Measurements from ENCODE around the gene UBAC1.

UBAC1 gene

GRCh38 chr9:135961277-135961715 lies at the start of gene UBAC1:
TSS of gene UBAC1 (minus strand) at chr9:135961373. CDS start at chr9:135961162, 211 bp downstream.
- DNase-seq, result peak; percentile 96

DNA sequence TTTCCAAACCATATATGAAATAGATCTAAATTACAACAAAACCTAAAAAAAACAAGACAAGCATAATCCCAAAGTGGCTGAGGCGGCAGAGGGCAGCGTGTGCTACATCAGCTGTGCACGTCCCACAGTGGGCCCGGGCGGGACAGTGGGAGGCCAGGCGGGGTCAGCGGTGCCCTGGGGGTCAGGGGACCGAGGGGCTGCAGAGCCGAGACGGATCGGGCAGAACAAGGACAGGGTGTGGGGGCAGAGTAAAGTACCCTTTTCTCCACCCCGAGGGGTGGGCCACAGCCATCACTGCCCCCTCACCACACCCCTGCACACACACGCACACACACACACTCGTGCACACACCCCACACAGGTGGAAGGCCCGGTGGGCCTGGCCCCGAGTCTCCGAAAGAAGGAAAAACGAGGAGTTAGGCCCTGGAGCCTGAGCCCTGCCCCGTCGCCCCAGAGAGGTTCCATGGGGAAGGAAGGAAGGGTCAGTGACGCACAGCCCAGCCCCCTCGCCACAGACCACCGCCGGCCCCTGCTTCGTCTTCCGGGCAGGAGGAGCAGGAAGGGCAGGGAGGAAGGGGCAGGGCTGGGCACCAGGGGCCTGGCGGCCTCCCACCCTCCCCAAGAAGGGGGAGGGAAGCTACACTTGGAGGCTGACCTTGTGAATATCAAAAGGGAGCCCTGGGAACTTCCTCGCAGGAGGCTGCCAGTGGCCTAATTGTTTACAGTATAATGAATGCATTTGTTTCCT lies 49.6 kb upstream of the UBAC1 start:
- no peak for DNase-seq

- no peak for DNase-seq
Observed at GRCh38 chr9:136010176-136010575, 49.0 kb upstream of the UBAC1 start.

GRCh38 chr9:136009516-136009915 lies 48.3 kb upstream of the UBAC1 start:
- no peak for DNase-seq

- no peak for DNase-seq
Observed at GRCh38 chr9:136008693-136008997, 47.5 kb upstream of the UBAC1 start.

GRCh38 chr9:136007934-136008692 lies 46.9 kb upstream of the UBAC1 start:
- no peak for DNase-seq

GRCh38 chr9:136007276-136007933 lies 46.2 kb upstream of the UBAC1 start:
- no peak for DNase-seq

DNA sequence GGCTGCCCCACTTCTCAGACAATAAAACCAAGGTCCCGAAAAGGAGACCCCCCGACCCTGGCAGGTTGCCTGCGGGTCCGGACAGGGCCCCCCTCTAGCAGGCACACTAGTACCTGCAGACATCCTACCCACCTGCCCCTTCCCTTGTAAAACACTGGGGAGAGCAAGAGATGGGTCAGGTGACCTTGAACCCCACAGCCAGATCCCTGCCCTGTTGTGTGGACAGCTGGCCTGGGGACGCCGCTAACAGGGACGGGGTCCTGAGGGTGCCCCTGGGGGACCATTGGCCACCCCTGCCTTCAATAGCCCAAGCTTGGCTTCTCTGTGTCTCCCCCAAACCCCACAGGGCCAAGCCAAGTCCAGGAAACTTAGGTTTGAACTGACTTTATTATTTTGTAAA lies 45.0 kb upstream of the UBAC1 start:
- no peak for DNase-seq

GRCh38 chr9:136004712-136005111 lies 43.5 kb upstream of the UBAC1 start:
- no peak for DNase-seq

GRCh38 chr9:136004219-136004618 lies 43.0 kb upstream of the UBAC1 start:
- DNase-seq, result no peak

GRCh38 chr9:136003411-136004218 lies 42.4 kb upstream of the UBAC1 start:
- no peak for DNase-seq

DNA sequence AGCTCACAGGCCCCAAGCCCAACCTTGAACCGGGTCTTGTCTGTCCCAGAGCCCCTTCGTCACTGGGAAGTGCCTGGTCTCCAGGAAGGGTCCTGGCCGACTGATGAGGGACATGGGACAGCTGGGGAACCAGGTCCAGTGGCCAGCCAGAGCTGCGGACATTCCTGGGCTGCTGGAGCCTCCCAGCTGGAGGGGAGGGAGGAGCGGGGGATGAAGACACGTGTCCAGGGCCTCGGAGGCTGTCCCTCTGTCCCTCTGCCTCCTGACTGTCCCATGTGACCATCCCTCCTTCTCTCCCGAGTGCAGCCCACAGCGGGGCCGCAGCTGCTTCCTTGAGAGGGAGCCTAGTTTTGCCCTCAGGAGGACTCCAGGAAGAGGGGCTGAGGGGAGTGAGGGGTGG lies 41.7 kb upstream of the UBAC1 start:
- DNase-seq, result no peak

DNA sequence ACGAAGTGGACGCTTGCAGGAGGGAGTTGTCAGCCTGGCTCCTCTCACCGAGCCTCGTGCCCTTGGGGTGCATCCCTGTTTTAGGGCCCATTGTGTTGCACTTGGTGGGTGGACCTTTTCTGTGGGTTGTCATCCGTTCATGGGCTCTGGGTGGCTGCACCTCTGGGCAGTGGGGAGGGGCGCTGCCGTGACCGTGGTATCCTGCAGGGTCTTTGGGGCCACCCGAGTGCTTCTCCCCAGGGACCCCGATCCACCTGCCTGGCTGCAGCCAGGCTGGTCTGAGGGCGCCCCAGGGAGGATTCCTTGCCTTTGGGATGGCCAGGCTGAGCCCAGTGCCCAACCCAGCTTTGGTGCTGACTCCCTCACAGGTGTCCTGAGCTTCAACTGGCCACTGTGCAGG lies 41.0 kb upstream of the UBAC1 start:
- no peak for DNase-seq

- DNase-seq, result no peak
Observed at GRCh38 chr9:136001231-136001630, 40.1 kb upstream of the UBAC1 start.

- DNase-seq, result no peak
Observed at GRCh38 chr9:135998410-135999071, 37.4 kb upstream of the UBAC1 start.

GRCh38 chr9:135998016-135998380 lies 36.8 kb upstream of the UBAC1 start:
- no peak for DNase-seq

GRCh38 chr9:135997090-135998015 lies 36.2 kb upstream of the UBAC1 start:
- no peak for DNase-seq

- no peak for DNase-seq
Observed at GRCh38 chr9:135995816-135996215, 34.6 kb upstream of the UBAC1 start.

- DNase-seq, result no peak
Observed at GRCh38 chr9:135994501-135995192, 33.5 kb upstream of the UBAC1 start.

- DNase-seq, result no peak
Observed at GRCh38 chr9:135993765-135994500, 32.8 kb upstream of the UBAC1 start.

Measured in CD4-positive, alpha-beta T cell treated with Interleukin-10 for 1 hour (primary cell).